NT2/D1 (cell line): ENCODE measurements around the gene CACUL1.

ENCODE experiments used
- YY1 ChIP-seq: IDR thresholded peaks from 2 replicates; pipeline ENCODE4 v1.6.1; 2011; ENCODE audit not compliant: insufficient read length, insufficient read depth
- ZNF274 ChIP-seq: IDR thresholded peaks from 2 replicates; pipeline ENCODE4 v1.6.1; 2011; ENCODE audit warnings: mild to moderate bottlenecking, low read depth, low read length

DNA sequence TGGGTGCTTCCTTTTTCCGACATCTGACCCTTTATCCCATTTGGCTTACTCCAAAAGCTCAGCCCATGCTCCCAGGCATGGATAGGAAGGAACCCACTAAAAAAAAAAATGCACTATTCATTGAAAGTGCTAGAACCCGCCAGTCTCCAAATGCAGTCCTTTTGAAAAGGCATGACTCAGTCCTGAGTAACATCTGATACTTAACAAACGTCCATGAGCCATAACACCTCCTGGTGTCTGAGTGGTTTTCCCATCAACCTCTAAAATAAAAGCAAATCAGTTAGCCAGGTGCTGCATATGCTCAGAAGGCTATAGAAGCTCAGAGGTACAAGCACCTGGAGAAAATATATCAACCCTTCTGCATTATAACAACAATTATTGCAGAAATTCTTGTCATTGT lies 45.0 kb upstream of the CACUL1 start:
- TF ChIP-seq YY1 (no peak), ZNF274 (no peak)
